HFF-Myc (cell line): Measurements from ENCODE around the gene CARMIL3.

Experiments
- DNase-seq: peaks from one replicate; pipeline ENCODE4 v3.0.0-alpha.2; 2011; ENCODE audit warnings: low read depth; ENCODE audit errors: extremely low read depth
- H3K4me3 ChIP-seq: replicated peaks from 2 replicates; pipeline ENCODE4 v1.5.1; 2011; ENCODE audit warnings: low read depth, mild to moderate bottlenecking, control low read depth, low read length
- CTCF ChIP-seq: IDR thresholded peaks from 2 replicates; pipeline ENCODE4 v1.5.1; 2012; ENCODE audit warnings: mild to moderate bottlenecking, low read depth, low read length, control low read depth; ENCODE audit errors: missing control alignments

Gene CARMIL3

DNA sequence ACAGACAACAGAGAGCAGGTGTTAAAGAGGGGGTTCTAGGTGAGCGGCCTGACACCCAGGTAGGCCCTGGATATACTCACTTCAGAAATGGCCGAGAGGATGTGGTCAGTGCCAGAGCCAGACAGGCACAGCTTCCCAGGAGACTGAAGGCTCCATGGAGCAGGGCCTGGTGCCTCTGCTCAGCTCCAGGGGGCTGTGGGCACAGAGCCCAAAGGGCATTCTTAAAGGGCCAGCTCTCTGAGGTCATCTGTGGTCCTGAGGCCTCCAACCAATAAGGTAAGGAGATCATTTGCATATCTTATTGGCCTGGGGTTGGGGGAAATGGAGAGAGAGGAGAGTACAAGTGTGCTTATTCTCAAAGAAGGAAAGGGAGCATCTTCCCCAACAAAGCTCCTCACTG is 32.6 kb downstream of the CARMIL3 start:
- no peak for TF ChIP-seq CTCF
- no peak for DNase-seq
- no peak overlapping the region for H3K4me3 ChIP-seq

GRCh38 chr14:24085215-24085614 is 33.4 kb downstream of the CARMIL3 start:
- no peak overlapping the region for H3K4me3 ChIP-seq
- DNase-seq = no peak
- no peak for TF ChIP-seq CTCF

- no peak for TF ChIP-seq CTCF
- no peak for DNase-seq
- no peak overlapping the region for H3K4me3 ChIP-seq
Measured at GRCh38 chr14:24086193-24086955, 34.6 kb downstream of the CARMIL3 start.

GRCh38 chr14:24087004-24087403 is 35.2 kb downstream of the CARMIL3 start:
- no peak for TF ChIP-seq CTCF
- no peak overlapping the region for H3K4me3 ChIP-seq
- DNase-seq = no peak

GRCh38 chr14:24088095-24088494 is 36.3 kb downstream of the CARMIL3 start:
- no peak overlapping the region for H3K4me3 ChIP-seq
- no peak for DNase-seq
- no peak for TF ChIP-seq CTCF

DNA sequence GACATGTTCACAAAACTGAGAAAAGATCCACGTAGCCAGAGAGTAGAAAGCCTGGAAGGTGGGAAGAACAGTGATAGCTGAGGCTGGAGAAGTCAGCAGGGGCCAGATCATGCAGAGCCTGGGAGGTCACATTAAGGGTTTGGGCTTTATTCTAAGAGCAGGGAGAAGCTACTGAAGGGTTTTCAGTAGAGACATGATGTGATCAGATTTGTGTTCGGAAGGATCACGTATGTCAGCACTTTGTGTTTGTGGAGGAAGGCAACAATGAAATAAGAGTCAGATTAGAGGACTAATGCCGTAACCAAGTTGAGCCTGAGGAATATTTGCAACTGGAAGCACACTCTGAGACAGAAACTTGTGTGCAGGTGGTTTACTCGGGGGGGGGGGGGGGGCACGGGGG is 38.1 kb downstream of the CARMIL3 start:
- no peak for TF ChIP-seq CTCF
- H3K4me3 ChIP-seq = no peak overlapping the region
- no peak for DNase-seq

DNA sequence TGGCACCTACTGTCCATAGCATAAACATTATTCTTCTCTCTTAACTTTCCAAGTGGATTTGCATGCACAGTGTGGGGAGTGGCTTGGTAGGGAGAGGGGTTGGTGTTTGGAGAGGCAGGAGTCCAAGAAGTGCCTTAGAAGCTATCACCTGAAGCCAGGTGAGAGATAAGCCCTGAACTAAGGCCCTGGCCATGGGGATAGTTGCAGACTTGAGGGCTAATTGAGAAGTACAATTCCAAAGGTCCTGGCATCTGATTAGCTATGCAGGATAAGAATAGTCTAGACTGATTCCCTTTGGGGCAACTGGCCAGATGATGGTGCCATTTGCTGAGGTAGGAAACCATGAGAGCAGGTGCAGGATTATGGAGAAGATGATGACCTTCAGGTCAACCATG is 40.3 kb downstream of the CARMIL3 start:
- DNase-seq = no peak
- no peak for TF ChIP-seq CTCF
- H3K4me3 ChIP-seq = no peak overlapping the region
